Panc1 (cell line): ENCODE data around the gene CLIC4.

ENCODE experiments used
- CTCF ChIP-seq: fragments of 450-650 bp; IDR thresholded peaks from 2 replicates; pipeline ENCODE4 v1.5.1; 2017; ENCODE audit warnings: mild to moderate bottlenecking
- POLR2AphosphoS5 ChIP-seq: IDR thresholded peaks from 2 replicates; pipeline ENCODE4 v1.6.1; 2012; ENCODE audit warnings: mild to moderate bottlenecking, low read depth, low read length, moderate library complexity
- TCF7L2 ChIP-seq: IDR thresholded peaks from 2 replicates; pipeline ENCODE4 v1.6.1; 2011; ENCODE audit warnings: mild to moderate bottlenecking, low read depth, low read length, inconsistent platforms

DNA sequence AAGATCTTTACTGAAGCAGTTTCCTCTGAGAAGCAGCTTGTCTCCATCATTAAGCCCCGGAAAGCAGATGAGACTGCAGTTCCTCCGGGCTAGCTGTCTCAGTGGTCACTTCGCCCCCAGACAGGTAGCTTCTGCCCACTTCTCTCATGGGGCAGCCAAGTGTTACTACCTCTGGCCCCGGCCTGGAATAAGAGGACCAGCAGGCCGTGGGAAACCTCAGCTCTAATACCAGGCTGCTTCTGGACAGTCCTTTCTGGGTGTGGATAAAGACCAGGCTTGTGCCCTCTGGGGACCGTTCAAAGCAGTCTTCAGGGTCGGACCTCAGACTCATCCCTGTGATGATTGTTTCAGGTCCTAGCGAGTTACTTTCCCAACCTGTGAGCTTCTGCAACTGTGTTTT, 130.0 kb downstream of the CLIC4 start:
- TF ChIP-seq POLR2AphosphoS5 (no peak), TCF7L2 (no peak), CTCF (no peak)
